ENCODE results near the gene IRAK2. TPM values are rescaled to one million over a fixed set of nuclear protein-coding genes. Genes with fewer than 3 reads are reported as not detected.

Gene IRAK2
- total RNA-seq, 1 donor from 2014 or later, result 2.0 TPM

GRCh38 chr3:10136426-10137005, 28.2 kb upstream of the IRAK2 start:
- H3K27ac ChIP-seq (ENCODE audit: low read depth, low read length), result no peak overlapping the region

GRCh38 chr3:10137178-10137577, 27.5 kb upstream of the IRAK2 start:
- TF ChIP-seq EZH2 (IDR thresholded peaks at IDR 0.05; ENCODE audit: insufficient read depth, low read length) (no peak), CTCF (IDR thresholded peaks at IDR 0.05; ENCODE audit: insufficient read depth, low read depth, low read length) (no peak)
- no peak for FAIRE-seq
- DNase-seq (ENCODE audit: low read depth), result no peak
- Histone ChIP-seq H3K9me3 (ENCODE audit: insufficient read depth, low read depth, low read length) (no peaks in the 10 kb centered on the region), H2AFZ (ENCODE audit: low read depth, low read length) (no peak overlapping the region), H3K79me2 (ENCODE audit: insufficient read depth, low read length) (peaks cover 3% of the 10 kb centered on the region), H3K9ac (ENCODE audit: low read length) (no peak overlapping the region), H3K27ac (ENCODE audit: low read depth, low read length) (no peak overlapping the region), H3K4me3 (ENCODE audit: insufficient read depth, low read depth, low read length) (no peak overlapping the region), H3K4me1 (ENCODE audit: insufficient read depth, low read length) (no peaks in the 10 kb centered on the region), H3K36me3 (ENCODE audit: insufficient read depth, low read length) (no peaks in the 10 kb centered on the region), H3K4me2 (ENCODE audit: low read length) (no peak overlapping the region), H3K27me3 (ENCODE audit: insufficient read depth, low read length) (no peaks in the 10 kb centered on the region), H4K20me1 (ENCODE audit: insufficient read depth, low read length) (no peaks in the 10 kb centered on the region)
- Mint-ChIP-seq H3K27me3 (ENCODE audit: low read depth, unreplicated experiment) (no peaks in the 10 kb centered on the region), H3K4me3 (ENCODE audit: unreplicated experiment) (no peak overlapping the region), H3K27ac (ENCODE audit: unreplicated experiment) (no peak overlapping the region), H3K36me3 (ENCODE audit: low read depth, unreplicated experiment) (no peaks in the 10 kb centered on the region), H3K9me3 (ENCODE audit: unreplicated experiment) (no peaks in the 10 kb centered on the region), H3K4me1 (ENCODE audit: low read depth, unreplicated experiment) (no peaks in the 10 kb centered on the region)

More at GRCh38 chr3:10136426-10137005, 28.2 kb upstream of the IRAK2 start:
- FAIRE-seq (no peak), DNase-seq (ENCODE audit: low read depth) (no peak)
- Mint-ChIP-seq H3K9me3 (ENCODE audit: unreplicated experiment) (no peaks in the 10 kb centered on the region), H3K4me1 (ENCODE audit: low read depth, unreplicated experiment) (no peaks in the 10 kb centered on the region), H3K27me3 (ENCODE audit: low read depth, unreplicated experiment) (no peaks in the 10 kb centered on the region), H3K4me3 (ENCODE audit: unreplicated experiment) (no peak overlapping the region), H3K27ac (ENCODE audit: unreplicated experiment) (no peak overlapping the region), H3K36me3 (ENCODE audit: low read depth, unreplicated experiment) (no peaks in the 10 kb centered on the region)
- Histone ChIP-seq H3K4me3 (ENCODE audit: insufficient read depth, low read depth, low read length) (no peak overlapping the region), H2AFZ (ENCODE audit: low read depth, low read length) (no peak overlapping the region), H3K9me3 (ENCODE audit: insufficient read depth, low read depth, low read length) (no peaks in the 10 kb centered on the region), H3K79me2 (ENCODE audit: insufficient read depth, low read length) (no peaks in the 10 kb centered on the region), H3K4me2 (ENCODE audit: low read length) (no peak overlapping the region), H4K20me1 (ENCODE audit: insufficient read depth, low read length) (no peaks in the 10 kb centered on the region), H3K9ac (ENCODE audit: low read length) (no peak overlapping the region), H3K36me3 (ENCODE audit: insufficient read depth, low read length) (no peaks in the 10 kb centered on the region), H3K4me1 (ENCODE audit: insufficient read depth, low read length) (no peaks in the 10 kb centered on the region), H3K27me3 (ENCODE audit: insufficient read depth, low read length) (no peaks in the 10 kb centered on the region)
- no peak for TF ChIP-seq EZH2 (IDR thresholded peaks at IDR 0.05; ENCODE audit: insufficient read depth, low read length)
- TF ChIP-seq CTCF (IDR thresholded peaks at IDR 0.05; ENCODE audit: insufficient read depth, low read depth, low read length), result no peak

GRCh38 chr3:10140996-10141546, 23.6 kb upstream of the IRAK2 start:
- Histone ChIP-seq H3K9me3 (ENCODE audit: insufficient read depth, low read depth, low read length) (no peaks in the 10 kb centered on the region), H3K79me2 (ENCODE audit: insufficient read depth, low read length) (peaks cover 41% of the 10 kb centered on the region), H3K4me2 (ENCODE audit: low read length) (peak overlapping the region; percentile 88), H3K36me3 (ENCODE audit: insufficient read depth, low read length) (no peaks in the 10 kb centered on the region), H3K4me3 (ENCODE audit: insufficient read depth, low read depth, low read length) (no peak overlapping the region), H3K9ac (ENCODE audit: low read length) (peak overlapping the region; percentile 92), H4K20me1 (ENCODE audit: insufficient read depth, low read length) (peaks cover 28% of the 10 kb centered on the region), H3K4me1 (ENCODE audit: insufficient read depth, low read length) (peaks cover 5% of the 10 kb centered on the region), H3K27me3 (ENCODE audit: insufficient read depth, low read length) (no peaks in the 10 kb centered on the region), H3K27ac (ENCODE audit: low read depth, low read length) (no peak overlapping the region), H2AFZ (ENCODE audit: low read depth, low read length) (peak overlapping the region; percentile 92)
- DNase-seq (ENCODE audit: low read depth) (no peak), FAIRE-seq (no peak)
- H3K27me3 Mint-ChIP-seq (ENCODE audit: low read depth, unreplicated experiment), result no peaks in the 10 kb centered on the region
- H3K9me3 Mint-ChIP-seq (ENCODE audit: unreplicated experiment), result no peaks in the 10 kb centered on the region
- peaks cover 7% of the 10 kb centered on the region for H3K4me1 Mint-ChIP-seq (ENCODE audit: low read depth, unreplicated experiment)
- H3K36me3 Mint-ChIP-seq (ENCODE audit: low read depth, unreplicated experiment), result peaks cover 4% of the 10 kb centered on the region
- peak overlapping the region; percentile 93 for H3K4me3 Mint-ChIP-seq (ENCODE audit: unreplicated experiment)
- peak overlapping the region; percentile 83 for H3K27ac Mint-ChIP-seq (ENCODE audit: unreplicated experiment)
- TF ChIP-seq CTCF (IDR thresholded peaks at IDR 0.05; ENCODE audit: insufficient read depth, low read depth, low read length), result no peak
- TF ChIP-seq EZH2 (IDR thresholded peaks at IDR 0.05; ENCODE audit: insufficient read depth, low read length), result no peak

Data from astrocyte (in vitro differentiated cells and primary cell).